Omental fat pad (tissue), 4 donors: Measurements from ENCODE around the gene TTC28. TPM values are rescaled to one million over a fixed set of nuclear protein-coding genes. Genes with fewer than 3 reads are reported as not detected.
"Not testable (repeated sequence)": the region's sequence is repeated elsewhere in the genome, so short reads cannot be mapped to it uniquely, and the experiment has no call there.

Experiments used
- ATAC-seq: fragments of 150-250 bp; one replicate; pipeline ENCODE4 v1.9.1; 2016; ENCODE audit warnings: mild to moderate bottlenecking, moderate library complexity; ENCODE audit not compliant: low FRiP score
- DNase-seq: peaks from one replicate; pipeline ENCODE4 v3.0.0-alpha.2; 2019; ENCODE audit warnings: low spot score
- CTCF ChIP-seq, 3 donors: fragments of 450-650 bp; IDR thresholded peaks; one replicate each; pipeline ENCODE4 v1.5.1; 2016 to 2017; ENCODE audit warnings: antibody characterized with exemption in 3 of 3, mild to moderate bottlenecking in 3 of 3, moderate library complexity in 2 of 3
- total RNA-seq, 4 donors: library from RNA; depleted of rRNA; stranded (reverse); fragments of >200 nt; gene quantifications; one replicate each; pipeline ENCODE4 v1.1.0, GENCODE V29; 2016

The TTC28 gene
- 100 to 1,000 TPM in 1 of 4 donors, 10 to 100 TPM in 3; 28.6 to 103 (median 50.6) TPM for total RNA-seq

GRCh38 chr22:28679611-28680287 lies at the start of gene TTC28:
TTC28 (minus strand) TSS chr22:28679840; CDS start chr22:28679723, 117 bp downstream.
- ATAC-seq, result not testable (repeated sequence)
- peak; percentile 35 for DNase-seq

GRCh38 chr22:28728621-28729313 lies 49.1 kb upstream of the TTC28 start:
- no peak for TF ChIP-seq CTCF (IDR thresholded peaks at IDR 0.05)
- no peak for DNase-seq
- no peak for ATAC-seq

- no peak for ATAC-seq
- no peak for DNase-seq
- TF ChIP-seq CTCF (IDR thresholded peaks at IDR 0.05), result no peak
Measured at GRCh38 chr22:28728002-28728401, 48.4 kb upstream of the TTC28 start.

GRCh38 chr22:28718044-28718443 lies 38.4 kb upstream of the TTC28 start:
- ATAC-seq, result no peak

GRCh38 chr22:28716686-28717085 lies 37.0 kb upstream of the TTC28 start:
- DNase-seq (no peak), ATAC-seq (no peak)
- TF ChIP-seq CTCF (IDR thresholded peaks at IDR 0.05), result no peak

More at GRCh38 chr22:28718044-28718443, 38.4 kb upstream of the TTC28 start:
- DNase-seq, result no peak
- TF ChIP-seq CTCF (IDR thresholded peaks at IDR 0.05), result no peak

- DNase-seq (no peak), ATAC-seq (no peak)
- no peak for TF ChIP-seq CTCF (IDR thresholded peaks at IDR 0.05)
Measured at GRCh38 chr22:28715611-28716010, 36.0 kb upstream of the TTC28 start.

- TF ChIP-seq CTCF (IDR thresholded peaks at IDR 0.05), result no peak
- no peak for ATAC-seq
- no peak for DNase-seq
Measured at GRCh38 chr22:28714043-28714628, 34.5 kb upstream of the TTC28 start.
